HG03280 (cell line): ENCODE results near the gene OMG.
"Not testable (repeated sequence)": the region's sequence is repeated elsewhere in the genome, so short reads cannot be mapped to it uniquely, and the experiment has no call there.

Source experiments
- ATAC-seq: cut with Tn5 transposase; IDR thresholded peaks from one replicate; pipeline ENCODE4 v1.9.1; 2021; ENCODE audit warnings: mild to moderate bottlenecking, moderate library complexity; ENCODE audit not compliant: unreplicated experiment

OMG gene

DNA sequence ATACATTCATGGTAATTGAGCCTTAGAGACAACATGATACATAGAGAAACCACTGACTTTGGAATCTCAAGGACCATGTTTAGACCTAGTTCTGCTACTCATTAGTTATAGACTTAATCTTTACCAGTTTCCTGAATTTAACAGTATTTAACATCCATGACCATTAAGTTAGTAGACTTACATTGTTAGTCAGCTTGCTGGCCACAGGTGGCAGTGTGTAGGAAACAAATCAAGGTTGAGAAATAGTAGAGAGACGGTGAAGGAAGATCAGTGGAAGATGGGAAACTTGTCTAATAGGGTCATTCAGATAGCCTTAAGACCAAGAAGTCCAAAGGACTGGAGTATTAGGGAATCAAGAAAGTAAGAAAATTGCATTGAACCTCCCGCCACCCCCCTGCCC, 31.0 kb downstream of the OMG start:
- no peak for ATAC-seq

GRCh38 chr17:31262923-31263322, 34.1 kb downstream of the OMG start:
- ATAC-seq = not testable (repeated sequence)

GRCh38 chr17:31261601-31262000, 35.4 kb downstream of the OMG start:
- no peak for ATAC-seq

DNA sequence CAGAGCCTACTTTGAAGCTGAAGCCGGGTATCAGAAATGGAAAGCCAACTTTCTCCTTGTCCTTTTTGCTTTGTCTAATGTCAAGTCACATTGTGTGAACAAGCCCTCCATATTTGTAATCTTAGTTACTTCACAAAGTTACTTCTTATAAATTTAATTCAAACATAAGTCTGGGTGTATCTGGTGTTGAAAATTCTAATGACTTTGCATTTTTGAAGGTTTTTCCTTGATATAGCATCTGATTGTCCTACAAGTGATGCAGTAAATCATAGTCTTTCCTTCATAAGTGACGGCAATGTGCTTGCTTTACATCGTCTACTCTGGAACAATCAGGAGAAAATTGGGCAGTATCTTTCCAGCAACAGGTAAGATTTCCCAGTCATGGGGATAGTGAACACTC, 36.9 kb downstream of the OMG start:
- no peak for ATAC-seq

DNA sequence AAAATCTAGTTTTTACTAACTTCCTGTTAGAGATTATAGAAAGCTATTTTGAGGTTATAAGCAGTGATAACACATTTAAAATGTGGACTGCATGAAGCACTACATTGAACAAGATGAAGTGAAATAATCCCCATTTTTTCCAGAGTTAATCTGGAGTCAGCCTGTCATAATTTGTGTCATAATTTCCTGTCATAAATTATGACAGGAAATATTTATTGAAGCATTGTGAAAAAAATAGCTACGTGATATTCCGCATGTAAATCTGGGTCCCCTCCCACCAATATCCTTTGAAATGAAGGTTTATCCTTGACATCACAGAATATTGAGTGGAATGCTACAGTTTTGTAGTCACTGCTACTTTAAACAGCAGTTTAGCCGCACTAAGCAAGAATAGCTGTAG, 40.1 kb downstream of the OMG start:
- ATAC-seq = no peak

GRCh38 chr17:31254654-31255053, 42.4 kb downstream of the OMG start:
- ATAC-seq = no peak

DNA sequence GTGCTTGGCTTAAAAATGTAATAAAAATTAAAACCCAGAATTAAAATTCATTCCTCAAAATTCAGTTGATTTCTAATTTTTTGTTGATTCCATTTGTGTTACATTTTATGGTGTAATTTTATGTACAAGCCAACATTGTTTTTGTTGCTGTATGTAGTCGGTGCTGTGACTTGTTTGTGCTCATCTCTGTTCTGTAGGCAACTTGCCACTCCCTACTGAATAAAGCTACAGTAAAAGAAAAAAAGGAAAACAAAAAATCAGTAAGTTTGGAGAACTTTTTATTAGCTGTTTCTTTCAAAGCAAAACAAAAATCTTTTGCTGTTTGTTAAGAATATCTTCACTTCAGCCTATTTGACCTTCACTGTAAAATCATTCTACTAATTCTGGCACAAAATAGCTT, 44.3 kb downstream of the OMG start:
- ATAC-seq = no peak

DNA sequence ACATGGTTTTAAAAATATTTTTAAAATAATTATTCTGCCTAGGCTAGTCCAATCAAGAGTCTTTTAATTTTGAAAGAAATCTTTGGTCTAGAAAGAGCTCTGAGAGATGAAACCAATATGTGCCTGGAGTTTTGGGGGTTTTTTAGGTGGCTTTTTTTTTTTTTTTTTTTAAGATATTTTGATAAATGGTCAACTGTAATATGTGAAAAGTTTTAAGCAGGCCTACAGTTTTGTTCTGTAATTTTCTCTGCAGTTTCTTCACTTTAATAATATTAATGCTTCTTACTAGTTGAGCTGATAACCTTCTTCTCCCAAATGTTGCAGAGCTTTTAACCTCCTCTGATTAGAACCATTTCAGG, 45.1 kb downstream of the OMG start:
- ATAC-seq = no peak

DNA sequence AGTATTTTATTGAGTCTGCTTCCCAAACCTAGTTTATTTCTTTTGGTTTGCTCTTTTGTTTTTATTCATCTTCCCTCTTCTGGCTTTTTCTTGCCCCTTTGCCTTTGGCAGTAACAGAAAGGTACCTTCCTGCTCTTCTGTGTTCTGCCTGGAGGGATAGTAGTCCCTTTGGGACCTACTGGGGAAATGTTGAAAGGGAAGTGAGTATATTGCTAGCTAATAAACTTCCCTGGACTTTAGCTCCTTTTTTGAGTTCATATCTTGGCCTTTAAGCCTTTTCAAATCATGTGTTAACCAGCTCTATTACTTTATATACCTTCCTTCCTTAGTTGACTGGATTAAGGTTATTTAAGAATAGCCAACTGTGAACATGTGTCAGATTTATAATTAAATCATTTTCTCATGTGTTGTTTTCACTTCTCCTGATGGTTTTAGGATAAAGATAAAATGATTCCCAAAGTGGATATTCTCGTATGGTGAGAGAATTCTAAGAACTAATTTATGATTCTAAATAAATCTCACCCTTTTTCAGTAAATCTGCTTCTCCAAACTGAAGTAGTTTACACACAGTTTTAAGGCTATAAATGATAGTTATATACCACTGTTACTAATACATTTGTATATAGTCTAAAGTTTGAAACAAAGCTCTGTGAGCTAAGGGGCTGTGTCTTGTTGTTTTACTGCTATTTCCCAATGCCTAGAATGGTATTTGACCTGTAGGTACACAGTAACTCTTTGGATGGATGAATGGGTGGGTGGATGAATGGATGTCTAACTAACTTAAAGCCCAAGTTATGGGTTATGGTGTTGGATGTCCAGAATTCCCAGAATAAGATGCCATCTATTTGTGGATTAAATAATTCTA, 45.7 kb downstream of the OMG start:
- ATAC-seq = no peak

GRCh38 chr17:31250229-31250628, 46.8 kb downstream of the OMG start:
- ATAC-seq = no peak

DNA sequence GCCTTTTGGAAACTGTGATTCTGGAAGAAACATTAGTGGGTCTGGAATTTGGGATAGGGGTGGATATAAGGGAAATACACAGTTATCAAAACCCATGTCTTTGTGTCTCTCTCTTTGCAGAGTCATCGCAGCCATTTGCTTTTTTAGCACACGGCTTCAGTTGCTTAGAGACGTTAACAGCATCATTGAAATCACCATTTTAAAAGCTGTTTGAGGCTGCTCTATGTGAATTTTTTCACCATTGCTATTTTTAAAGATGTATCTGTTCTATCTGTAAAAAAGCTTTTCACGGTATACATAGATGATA, 47.3 kb downstream of the OMG start:
- ATAC-seq = no peak

- ATAC-seq = no peak
Observed at GRCh38 chr17:31248986-31249834, 47.8 kb downstream of the OMG start.
